ENCODE measurements around the gene TNPO2. TPM values are rescaled to one million over a fixed set of nuclear protein-coding genes. Genes with fewer than 3 reads are reported as not detected.

The TNPO2 gene
- total and polyA plus RNA-seq, 2 experiments from 2014 or later = 37.1 to 83.0 TPM

GRCh38 chr19:12666265-12667048, 57.3 kb downstream of the TNPO2 start, which contains the start of the genes MAN2B1 and WDR83:
Gene MAN2B1, minus strand, starts transcription at chr19:12666742. Its CDS starts 41 bp downstream, at chr19:12666701.
Gene WDR83, plus strand, starts transcription at chr19:12666807. Its CDS starts 2,984 bp downstream, at chr19:12669791.
- peak within 1 kb of the TSS; percentile 97 for H3K4me3 Mint-ChIP-seq
- TF ChIP-seq ZNF331 (CRISPR knock-in tag; IDR thresholded peaks at IDR 0.05; ENCODE audit: low read depth) (no peak), POLR2AphosphoS5 (IDR thresholded peaks at IDR 0.05; ENCODE audit: low read depth) (peak; percentile 89)

GRCh38 chr19:12665671-12666264, 58.0 kb downstream of the TNPO2 start:
- Histone ChIP-seq H3F3A (replicated peaks; ENCODE audit: low read depth) (peaks cover 21% of the 10 kb centered on the region; the same call in 1 of the 2 replicates), H3K4me1 (ENCODE audit: insufficient read depth) (peaks cover 17% of the 10 kb centered on the region), H2AFZ (no peak overlapping the region; the same call in 1 of the 2 replicates), H3K79me2 (replicated peaks; ENCODE audit: insufficient read depth) (peaks cover 23% of the 10 kb centered on the region), H3K27me3 (ENCODE audit: insufficient read depth) (no peaks in the 10 kb centered on the region), H3K9me2 (ENCODE audit: insufficient read depth) (no peaks in the 10 kb centered on the region), H3K27ac (ENCODE audit: low read depth) (no peak overlapping the region), H3K4me2 (peak overlapping the region; percentile 98), H3K36me3 (ENCODE audit: insufficient read depth) (0 out of 2 replicates have a peak, but pooled peaks cover 5% of the 10 kb centered on the region), H4K20me1 (replicated peaks; ENCODE audit: insufficient read depth) (no peaks in the 10 kb centered on the region; the same call in 1 of the 2 replicates), H3K4me3 (peak overlapping the region; percentile 95)
- Mint-ChIP-seq H3K27me3 (ENCODE audit: insufficient read depth, low read depth, poor library complexity) (peaks cover 22% of the 10 kb centered on the region), H3K9me3 (no peaks in the 10 kb centered on the region; the same call in 2 of the 3 replicates), H3K36me3 (ENCODE audit: low read depth) (peaks cover 22% of the 10 kb centered on the region), H3K27ac (peak overlapping the region; percentile 74), H3K4me3 (peak overlapping the region; percentile 97), H3K4me1 (peaks cover 29% of the 10 kb centered on the region)
- TF ChIP-seq, protein P1, sequence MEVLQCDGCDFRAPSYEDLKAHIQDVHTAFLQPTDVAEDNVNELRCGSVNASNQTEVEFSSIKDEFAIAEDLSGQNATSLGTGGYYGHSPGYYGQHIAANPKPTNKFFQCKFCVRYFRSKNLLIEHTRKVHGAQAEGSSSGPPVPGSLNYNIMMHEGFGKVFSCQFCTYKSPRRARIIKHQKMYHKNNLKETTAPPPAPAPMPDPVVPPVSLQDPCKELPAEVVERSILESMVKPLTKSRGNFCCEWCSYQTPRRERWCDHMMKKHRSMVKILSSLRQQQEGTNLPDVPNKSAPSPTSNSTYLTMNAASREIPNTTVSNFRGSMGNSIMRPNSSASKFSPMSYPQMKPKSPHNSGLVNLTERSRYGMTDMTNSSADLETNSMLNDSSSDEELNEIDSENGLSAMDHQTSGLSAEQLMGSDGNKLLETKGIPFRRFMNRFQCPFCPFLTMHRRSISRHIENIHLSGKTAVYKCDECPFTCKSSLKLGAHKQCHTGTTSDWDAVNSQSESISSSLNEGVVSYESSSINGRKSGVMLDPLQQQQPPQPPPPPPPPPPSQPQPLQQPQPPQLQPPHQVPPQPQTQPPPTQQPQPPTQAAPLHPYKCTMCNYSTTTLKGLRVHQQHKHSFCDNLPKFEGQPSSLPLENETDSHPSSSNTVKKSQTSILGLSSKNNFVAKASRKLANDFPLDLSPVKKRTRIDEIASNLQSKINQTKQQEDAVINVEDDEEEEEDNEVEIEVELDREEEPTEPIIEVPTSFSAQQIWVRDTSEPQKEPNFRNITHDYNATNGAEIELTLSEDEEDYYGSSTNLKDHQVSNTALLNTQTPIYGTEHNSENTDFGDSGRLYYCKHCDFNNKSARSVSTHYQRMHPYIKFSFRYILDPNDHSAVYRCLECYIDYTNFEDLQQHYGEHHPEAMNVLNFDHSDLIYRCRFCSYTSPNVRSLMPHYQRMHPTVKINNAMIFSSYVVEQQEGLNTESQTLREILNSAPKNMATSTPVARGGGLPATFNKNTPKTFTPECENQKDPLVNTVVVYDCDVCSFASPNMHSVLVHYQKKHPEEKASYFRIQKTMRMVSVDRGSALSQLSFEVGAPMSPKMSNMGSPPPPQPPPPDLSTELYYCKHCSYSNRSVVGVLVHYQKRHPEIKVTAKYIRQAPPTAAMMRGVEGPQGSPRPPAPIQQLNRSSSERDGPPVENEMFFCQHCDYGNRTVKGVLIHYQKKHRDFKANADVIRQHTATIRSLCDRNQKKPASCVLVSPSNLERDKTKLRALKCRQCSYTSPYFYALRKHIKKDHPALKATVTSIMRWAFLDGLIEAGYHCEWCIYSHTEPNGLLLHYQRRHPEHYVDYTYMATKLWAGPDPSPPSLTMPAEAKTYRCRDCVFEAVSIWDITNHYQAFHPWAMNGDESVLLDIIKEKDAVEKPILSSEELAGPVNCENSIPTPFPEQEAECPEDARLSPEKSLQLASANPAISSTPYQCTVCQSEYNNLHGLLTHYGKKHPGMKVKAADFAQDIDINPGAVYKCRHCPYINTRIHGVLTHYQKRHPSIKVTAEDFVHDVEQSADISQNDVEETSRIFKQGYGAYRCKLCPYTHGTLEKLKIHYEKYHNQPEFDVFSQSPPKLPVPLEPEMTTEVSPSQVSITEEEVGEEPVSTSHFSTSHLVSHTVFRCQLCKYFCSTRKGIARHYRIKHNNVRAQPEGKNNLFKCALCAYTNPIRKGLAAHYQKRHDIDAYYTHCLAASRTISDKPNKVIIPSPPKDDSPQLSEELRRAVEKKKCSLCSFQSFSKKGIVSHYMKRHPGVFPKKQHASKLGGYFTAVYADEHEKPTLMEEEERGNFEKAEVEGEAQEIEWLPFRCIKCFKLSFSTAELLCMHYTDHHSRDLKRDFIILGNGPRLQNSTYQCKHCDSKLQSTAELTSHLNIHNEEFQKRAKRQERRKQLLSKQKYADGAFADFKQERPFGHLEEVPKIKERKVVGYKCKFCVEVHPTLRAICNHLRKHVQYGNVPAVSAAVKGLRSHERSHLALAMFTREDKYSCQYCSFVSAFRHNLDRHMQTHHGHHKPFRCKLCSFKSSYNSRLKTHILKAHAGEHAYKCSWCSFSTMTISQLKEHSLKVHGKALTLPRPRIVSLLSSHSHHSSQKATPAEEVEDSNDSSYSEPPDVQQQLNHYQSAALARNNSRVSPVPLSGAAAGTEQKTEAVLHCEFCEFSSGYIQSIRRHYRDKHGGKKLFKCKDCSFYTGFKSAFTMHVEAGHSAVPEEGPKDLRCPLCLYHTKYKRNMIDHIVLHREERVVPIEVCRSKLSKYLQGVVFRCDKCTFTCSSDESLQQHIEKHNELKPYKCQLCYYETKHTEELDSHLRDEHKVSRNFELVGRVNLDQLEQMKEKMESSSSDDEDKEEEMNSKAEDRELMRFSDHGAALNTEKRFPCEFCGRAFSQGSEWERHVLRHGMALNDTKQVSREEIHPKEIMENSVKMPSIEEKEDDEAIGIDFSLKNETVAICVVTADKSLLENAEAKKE (CRISPR knock-in tag; IDR thresholded peaks at IDR 0.05) = no peak
- ATAC-seq (no peak), DNase-seq (ENCODE audit: low spot score) (no peak)

More at GRCh38 chr19:12666265-12667048, 57.3 kb downstream of the TNPO2 start, which contains the start of the genes MAN2B1 and WDR83:
- Histone ChIP-seq H3K79me2 (replicated peaks; ENCODE audit: insufficient read depth) (peaks cover 29% of the 10 kb centered on the region), H4K20me1 (replicated peaks; ENCODE audit: insufficient read depth) (no peaks in the 10 kb centered on the region; the same call in 1 of the 2 replicates), H3K36me3 (ENCODE audit: insufficient read depth) (no peaks in the 10 kb centered on the region), H3K9me2 (ENCODE audit: insufficient read depth) (no peaks in the 10 kb centered on the region), H3K4me3 (peak within 1 kb of the TSS; percentile 95), H3K4me2 (peak within 1 kb of the TSS; percentile 98), H3K27me3 (ENCODE audit: insufficient read depth) (no peaks in the 10 kb centered on the region), H2AFZ (peak within 1 kb of the TSS; percentile 98), H3K4me1 (ENCODE audit: insufficient read depth) (peaks cover 17% of the 10 kb centered on the region), H3K27ac (ENCODE audit: low read depth) (peak within 1 kb of the TSS; percentile 81; the same call in 1 of the 2 replicates), H3F3A (replicated peaks; ENCODE audit: low read depth) (peaks cover 21% of the 10 kb centered on the region; the same call in 1 of the 2 replicates)
- DNase-seq (ENCODE audit: low spot score) = peak; percentile 94
- Mint-ChIP-seq H3K27ac (peak within 1 kb of the TSS; percentile 94), H3K27me3 (ENCODE audit: insufficient read depth, low read depth, poor library complexity) (peaks cover 25% of the 10 kb centered on the region), H3K9me3 (no peaks in the 10 kb centered on the region; the same call in 2 of the 3 replicates), H3K36me3 (ENCODE audit: low read depth) (peaks cover 15% of the 10 kb centered on the region), H3K4me1 (peaks cover 29% of the 10 kb centered on the region)
- ATAC-seq = peak; percentile 75

Measured in GM23338 (cell line).